UCSD-AML1 (cell line): ENCODE measurements around the gene IFNL4.
A peak's percentile ranks its signal among the peaks of the same experiment; 100 is the strongest.
"Not testable (repeated sequence)": the region's sequence is repeated elsewhere in the genome, so short reads cannot be mapped to it uniquely, and the experiment has no call there.

Source experiments
- DNase-seq: peaks from one replicate; lab custom pipeline; 2025; ENCODE audit not compliant: unreplicated experiment; lab: John Stamatoyannopoulos, UW

Gene IFNL4

DNA sequence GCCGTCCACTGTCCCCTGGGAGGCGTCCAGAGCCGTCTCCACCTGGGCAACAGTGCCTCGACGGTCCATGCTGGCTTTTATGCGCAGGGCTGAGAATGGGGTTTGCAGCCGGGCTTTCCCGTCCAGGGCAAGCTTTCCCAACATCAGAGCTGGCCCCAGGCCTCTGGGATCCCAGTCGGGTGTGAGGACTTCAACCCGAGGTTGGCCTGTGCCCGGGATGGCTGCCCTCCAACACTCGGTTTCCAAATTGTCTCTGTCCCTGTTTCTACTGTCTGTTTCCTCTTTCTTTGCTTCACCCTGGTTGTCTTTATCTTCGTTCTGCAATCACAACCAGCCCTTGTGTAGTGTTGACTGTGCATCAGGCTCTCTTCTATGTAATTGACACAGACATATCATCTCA, at the start of gene IFNL4:
Gene IFNL4 (minus strand): TSS at position 51 of the 400 bp plus-strand sequence.
- no peak for DNase-seq

DNA sequence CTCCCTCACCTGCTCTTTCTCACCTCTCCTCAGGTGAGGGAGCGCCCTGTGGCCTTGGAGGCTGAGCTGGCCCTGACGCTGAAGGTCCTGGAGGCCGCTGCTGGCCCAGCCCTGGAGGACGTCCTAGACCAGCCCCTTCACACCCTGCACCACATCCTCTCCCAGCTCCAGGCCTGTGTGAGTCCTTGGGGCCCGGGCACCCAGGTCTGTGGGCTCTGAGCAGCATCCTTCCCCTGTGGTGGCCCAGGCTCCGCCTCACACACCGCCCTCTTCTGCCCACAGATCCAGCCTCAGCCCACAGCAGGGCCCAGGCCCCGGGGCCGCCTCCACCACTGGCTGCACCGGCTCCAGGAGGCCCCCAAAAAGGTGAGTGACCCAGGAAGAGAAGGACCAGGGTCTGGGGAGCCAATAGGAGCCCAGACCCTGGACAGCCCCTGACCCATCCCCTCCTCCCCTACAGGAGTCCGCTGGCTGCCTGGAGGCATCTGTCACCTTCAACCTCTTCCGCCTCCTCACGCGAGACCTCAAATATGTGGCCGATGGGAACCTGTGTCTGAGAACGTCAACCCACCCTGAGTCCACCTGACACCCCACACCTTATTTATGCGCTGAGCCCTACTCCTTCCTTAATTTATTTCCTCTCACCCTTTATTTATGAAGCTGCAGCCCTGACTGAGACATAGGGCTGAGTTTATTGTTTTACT, 49.4 kb upstream of the IFNL4 start:
- DNase-seq = peak; percentile 35

DNA sequence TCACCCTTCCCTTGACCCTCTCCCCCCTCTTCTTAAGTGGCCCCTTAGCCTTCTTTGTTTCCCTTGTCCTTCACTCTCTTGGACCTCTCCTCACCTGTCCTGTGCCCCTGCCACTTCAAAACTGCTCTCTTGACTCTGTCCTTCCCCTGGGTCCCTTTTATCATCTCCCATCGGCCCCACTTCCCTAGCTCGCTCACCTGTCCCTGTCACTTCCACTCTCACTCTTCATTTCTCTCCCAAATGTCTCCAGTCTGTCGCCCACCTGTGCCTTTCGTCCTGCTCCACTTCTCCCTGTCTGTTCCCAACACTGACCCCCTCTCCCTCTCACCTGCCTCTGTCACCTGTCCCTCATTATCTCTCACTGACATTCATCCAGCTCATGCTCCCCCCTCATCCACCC, 48.2 kb upstream of the IFNL4 start:
- DNase-seq = no peak

DNA sequence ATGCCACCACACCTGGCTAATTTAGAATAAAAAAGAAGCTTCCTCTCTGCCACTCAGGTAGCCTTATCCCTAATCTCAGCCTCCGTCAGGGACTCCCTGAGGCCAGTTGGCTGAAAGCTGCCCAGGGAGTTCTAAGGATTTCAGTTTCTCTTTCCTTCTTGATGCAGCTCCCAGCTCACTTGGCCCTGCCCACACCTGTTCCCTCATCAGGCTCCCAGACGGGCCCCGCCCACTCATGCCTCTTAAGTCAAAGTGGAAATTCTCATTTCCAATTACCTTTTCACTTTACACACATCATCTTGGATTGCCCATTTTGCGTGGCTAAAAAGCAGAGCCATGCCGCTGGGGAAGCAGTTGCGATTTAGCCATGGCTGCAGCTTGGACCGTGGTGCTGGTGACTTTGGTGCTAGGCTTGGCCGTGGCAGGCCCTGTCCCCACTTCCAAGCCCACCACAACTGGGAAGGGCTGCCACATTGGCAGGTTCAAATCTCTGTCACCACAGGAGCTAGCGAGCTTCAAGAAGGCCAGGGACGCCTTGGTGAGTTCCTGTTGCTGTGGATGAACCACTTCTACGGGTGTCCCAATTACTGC, 47.5 kb upstream of the IFNL4 start, which contains the start of gene IFNL1:
Gene IFNL1 (plus strand): TSS at position 353 of the 591 bp plus-strand sequence. CDS start 15 bp downstream, at position 368.
- DNase-seq = no peak

DNA sequence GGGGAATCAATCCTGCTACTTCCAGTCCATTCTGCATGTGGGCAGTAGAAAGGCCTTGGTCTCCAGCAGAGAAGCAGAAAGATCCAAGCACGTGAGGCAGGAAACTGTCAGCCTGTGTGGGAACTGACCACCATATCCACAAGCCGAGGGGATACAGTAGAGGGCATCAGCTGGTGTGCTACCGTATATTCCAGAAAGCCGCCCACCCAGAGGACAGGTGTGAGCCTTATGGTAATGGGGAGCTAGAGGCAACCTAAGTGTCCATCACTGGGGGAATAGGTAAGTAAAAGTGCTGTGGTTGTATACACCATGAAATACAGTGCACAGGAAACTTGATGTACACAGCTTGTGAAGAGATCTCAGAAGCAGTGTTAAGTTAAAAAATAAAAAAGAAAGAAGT, 44.7 kb upstream of the IFNL4 start:
- no peak for DNase-seq

DNA sequence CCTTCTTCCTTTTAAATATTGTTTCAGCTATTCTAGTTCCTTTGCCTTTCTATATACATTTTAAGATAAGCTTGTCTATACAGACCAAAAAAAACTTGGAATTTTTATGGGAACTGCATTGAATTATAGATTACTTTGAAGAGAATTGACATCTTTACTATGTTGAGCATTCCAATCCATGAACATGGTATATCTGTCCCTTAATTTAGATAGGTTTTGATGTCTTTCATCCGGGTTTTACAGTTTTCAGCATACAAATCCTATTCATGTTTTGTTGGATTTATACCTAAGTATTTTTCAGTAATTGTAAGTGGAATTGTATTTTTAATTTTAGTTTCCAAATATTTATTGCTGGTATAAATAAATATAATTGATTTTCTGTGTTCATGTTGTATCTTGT, 35.4 kb upstream of the IFNL4 start:
- DNase-seq = no peak

DNA sequence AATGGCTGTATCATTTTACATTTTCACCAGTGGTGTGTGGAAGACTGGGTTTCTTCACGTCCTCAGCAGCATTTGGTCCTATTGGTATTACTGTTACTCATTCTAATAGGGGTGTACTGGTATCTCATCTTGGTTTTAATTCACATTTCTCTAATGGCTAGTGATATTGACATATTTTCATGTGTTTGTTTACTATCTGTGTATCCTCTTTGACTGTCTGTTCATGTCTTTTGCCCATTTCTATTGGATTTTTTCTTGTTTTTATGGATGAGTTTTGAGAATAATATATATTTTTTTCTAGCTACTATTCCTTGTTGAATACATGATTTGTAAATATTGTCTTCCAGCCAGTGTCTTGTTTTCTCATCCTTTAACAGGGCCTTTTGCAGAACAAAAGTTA, 33.4 kb upstream of the IFNL4 start:
- DNase-seq = no peak

DNA sequence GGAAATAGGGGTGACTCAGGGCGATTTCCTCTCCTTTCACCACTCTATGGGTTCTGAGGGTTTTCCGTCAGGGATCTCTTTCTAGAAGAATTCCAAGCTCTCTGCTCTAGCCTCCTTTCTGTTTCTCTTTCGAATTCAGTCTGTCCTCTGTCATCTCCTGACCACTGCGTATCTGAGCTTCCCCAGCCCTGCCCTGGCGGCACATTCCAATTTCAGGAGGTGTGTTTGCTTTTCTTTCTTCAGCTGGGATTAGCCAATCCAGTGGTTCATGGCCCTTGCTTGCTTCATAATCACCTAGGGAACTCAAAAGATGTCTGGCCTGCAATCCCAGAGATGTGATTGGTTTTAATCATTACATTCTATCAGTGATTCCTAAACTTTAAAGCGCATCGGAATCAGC, 28.9 kb upstream of the IFNL4 start:
- no peak for DNase-seq

DNA sequence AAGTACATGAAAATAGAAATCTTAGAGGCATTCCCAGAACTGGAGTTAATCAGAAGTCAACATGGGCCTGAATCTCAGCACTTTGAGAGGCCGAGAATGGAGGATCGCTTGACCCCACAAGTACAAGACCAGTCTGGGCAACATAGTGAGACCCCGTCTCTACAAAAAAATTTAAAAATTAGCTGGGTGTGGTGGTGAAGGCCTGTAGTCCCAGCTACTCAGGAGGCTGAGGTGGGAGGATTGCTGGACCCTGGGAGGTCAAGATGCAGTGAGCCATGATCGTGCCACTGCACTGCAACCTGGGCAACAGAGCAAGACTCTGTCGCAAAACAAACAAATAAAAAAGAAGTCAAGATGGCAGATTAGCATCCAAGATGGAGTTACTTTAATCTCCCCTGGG, 28.1 kb upstream of the IFNL4 start:
- DNase-seq = no peak

DNA sequence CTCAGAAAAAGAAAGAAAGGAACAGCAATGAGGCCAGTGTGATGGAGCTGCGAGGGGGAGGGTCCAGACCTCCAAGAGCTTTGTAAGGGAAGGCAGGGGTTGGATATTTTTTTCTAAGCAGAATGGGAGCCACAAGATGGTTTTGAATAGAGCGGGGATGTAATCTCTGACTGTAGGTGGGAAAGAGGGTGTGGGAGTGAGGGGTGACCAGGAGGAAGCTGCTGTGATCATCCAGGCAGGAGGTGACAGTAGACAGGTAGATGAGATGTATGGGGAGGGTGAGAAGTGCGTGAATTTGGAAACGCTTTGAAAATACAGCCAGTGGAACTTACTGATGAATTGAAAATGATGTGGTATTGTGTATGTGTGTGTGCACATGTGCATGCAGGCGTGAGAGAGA, 26.9 kb upstream of the IFNL4 start:
- no peak for DNase-seq

DNA sequence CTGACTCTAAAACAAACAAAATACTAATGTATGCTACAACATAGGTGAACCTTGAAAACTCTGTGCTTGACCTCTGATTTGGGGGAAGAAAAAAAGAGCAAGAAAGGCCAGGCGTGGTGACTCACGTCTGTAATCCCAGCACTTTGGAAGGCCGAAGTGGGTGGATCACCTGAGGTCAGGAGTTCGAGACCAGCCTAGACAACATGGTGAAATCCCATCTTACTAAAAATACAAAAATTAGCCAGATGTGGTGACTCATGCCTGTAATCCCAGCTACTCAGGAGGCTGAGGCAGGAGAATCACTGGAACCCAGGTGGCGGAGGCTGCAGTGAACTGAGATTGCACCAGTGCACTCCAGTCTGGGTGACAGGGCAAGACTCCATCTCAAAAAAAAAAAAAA, 25.2 kb upstream of the IFNL4 start:
- not testable (repeated sequence) for DNase-seq

DNA sequence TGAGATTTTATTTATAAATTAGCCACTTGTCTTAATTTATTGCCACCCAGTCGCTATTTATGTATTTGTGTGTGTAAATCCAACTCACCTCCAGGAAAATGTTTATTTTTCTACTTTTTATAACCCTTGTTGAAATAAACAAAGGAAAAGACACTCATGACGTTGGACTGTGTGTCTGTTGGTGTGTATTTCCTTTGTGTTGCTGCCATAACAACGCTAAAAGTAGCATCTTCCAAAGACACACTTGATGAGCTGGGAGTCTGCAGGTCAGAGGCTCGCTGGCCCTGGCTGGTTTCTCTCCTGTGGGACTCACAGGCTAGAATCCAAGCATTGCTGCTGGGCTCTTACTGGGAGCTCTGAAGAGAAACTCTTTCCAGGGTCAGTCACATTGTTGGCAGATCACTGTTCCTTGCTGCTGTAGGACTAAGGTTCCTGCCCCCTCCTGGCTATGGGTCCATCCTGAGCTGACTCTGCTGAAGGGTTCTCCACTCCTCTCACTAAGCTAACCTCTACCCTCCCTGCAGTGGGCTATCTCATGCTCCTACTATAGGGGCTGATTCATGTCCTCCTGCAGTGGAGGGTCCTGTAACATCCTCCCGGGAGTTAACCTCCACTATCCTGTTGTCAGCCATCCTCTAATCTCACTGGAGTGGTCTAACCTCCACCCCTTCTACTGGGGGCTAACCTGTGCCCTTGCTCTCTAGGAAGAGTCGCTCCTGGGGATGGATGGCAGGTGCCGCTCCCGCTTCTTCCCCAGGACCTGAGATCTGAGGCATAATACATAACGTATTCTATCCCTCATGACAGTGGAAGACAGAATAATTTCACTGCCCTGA, 21.6 kb upstream of the IFNL4 start:
- DNase-seq = no peak

DNA sequence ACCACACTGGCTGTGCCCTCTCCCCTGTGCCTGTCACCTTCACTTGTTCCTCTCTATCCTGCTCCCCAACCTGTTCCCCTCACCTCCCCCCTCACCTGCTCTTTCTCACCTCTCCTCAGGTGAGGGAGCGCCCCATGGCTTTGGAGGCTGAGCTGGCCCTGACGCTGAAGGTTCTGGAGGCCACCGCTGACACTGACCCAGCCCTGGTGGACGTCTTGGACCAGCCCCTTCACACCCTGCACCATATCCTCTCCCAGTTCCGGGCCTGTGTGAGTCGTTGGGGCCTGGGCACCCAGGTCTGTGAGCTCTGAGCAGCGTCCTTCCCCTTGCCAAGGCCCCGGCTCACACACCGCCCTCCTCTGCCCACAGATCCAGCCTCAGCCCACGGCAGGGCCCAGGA, 20.7 kb upstream of the IFNL4 start:
- not testable (repeated sequence) for DNase-seq

DNA sequence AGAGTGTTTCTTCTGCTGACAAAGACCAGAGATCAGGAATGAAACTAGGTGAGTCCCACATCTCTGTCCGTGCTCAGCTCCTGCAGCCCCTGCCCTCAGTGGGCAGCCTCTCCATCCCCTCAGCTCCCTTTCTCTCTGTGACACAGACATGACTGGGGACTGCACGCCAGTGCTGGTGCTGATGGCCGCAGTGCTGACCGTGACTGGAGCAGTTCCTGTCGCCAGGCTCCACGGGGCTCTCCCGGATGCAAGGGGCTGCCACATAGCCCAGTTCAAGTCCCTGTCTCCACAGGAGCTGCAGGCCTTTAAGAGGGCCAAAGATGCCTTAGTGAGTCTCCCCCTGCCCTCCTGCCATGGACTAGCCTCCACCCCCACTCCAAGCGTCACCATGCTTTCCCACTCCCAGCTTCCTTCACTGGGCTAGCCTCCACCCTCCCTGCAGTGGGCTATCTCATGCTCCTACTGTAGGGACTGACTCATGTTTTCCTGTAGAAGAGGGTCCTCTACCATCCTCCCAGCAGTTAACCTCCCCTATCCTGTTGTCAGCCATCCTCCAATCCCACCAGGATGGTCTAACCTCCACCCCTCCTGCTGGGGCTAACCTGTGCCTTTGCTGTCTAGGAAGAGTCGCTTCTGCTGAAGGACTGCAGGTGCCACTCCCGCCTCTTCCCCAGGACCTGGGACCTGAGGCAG, 20.0 kb upstream of the IFNL4 start:
- not testable (repeated sequence) for DNase-seq

DNA sequence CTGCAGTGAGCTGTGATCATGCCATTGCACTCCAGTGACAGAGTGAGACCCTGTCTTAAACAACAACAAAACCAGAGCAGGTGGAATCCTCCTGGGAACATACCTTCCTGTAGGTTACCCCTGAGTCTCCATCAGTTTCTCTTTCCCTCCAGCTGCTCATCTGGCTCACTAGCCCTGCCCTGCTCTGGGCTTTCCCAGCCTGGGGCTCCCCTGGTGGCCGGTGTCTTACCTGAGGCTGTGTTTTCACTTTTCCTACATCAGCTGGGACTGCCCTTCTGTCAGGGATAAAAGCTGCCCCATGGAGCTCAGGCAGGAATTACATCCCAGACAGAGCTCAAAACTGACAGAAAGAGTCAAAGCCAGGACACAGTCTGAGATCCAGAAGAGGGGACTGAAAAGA, 19.4 kb upstream of the IFNL4 start, which contains the start of gene IFNL2:
Gene IFNL2 (plus strand): TSS at position 312 of the 400 bp plus-strand sequence. CDS start 173 bp downstream, outside the sequence.
- DNase-seq = not testable (repeated sequence)

DNA sequence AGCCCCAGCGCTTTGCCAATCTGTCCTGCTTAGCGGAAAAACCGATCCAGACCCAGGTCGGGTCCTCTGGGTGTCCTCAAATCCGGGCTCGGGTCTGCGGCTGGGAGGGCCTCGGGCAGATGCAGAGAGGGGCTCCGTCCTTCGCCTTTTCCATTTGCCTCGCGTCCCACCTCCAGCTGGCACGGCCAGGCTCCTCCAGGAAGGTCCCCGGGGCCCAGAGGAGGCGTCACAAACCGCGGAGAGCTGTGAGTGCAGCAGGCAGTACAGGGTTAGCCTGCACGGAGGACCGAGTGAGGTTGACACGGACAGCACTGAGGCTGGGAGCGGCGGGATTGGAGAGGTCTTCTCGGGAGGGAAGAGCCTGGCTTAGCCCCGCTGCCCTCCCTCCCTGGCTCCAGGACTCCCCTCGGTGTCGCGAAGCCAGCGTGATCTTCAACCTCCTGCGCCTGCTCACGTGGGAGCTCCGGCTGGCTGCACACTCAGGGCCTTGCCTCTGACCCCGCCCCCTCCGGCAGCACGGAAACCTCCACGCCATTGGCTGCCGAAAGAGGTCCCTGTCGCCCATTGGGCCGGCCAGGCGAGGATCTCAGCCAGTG, 16.8 kb upstream of the IFNL4 start:
- no peak for DNase-seq

DNA sequence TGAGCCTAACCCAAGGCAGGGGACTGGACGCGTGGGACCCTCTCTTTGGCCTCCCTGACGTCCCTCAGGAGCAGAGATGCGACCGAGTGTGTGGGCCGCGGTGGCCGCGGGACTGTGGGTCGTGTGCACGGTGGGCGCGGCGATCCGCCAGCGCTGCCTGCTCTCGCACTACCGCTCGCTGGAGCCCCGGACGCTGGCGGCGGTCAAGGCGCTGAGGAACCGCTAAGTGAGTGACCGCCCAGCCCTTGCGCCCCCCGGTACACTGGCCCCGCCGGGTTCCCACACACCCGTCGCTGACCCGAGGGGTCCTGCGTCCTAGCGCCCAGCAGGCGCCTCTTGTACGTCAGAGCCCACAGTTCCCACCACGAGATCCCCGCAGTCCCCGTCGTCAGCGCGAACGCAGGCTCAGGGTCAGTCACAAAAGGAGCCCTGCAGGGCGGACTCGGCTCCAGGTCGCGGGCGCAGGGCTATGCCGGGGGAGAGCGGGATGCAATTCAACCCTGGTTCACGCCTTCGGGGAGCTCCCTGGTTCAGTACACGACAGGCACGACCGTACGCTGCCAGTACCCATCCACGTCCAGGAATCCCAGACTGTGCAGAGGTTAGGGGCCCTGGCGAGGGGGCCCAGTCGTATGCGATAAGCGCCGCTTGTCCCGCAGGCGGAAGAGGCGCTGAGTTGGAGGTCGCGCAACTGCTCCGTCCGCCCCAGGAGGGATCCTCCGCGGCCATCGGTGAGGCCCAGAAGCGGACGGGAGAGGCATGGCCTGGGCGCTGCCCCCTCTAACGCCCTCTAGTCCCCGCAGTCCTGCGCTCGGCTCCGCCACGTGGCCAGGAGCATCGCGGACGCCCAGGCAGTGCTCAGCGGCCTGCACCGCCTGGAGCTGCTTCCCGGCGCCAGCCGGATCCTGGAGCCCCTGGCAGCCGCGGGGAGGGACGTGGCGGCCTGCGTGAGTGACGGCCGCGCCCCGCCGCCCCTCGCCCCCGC, 15.9 kb upstream of the IFNL4 start:
- DNase-seq = no peak

DNA sequence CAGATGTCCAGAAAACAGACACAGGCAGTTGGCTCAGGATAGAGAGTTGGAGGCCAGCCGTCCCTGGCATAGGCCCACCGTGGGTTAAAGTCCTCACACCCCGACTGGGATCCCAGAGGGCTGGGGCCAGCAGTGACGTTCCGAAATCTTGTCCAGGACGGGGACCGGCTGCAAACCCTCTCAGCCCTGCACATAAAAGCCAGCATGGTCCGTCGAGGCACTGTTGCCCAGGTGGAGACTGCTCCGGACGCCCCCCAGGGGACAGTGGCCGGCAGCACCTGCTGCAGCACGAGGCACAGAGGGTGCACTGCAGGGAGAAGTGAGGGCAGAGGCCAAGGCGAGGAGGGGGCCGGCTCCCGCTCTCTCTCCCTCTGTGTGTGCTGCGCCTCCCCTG, 15.3 kb upstream of the IFNL4 start:
- DNase-seq = no peak

DNA sequence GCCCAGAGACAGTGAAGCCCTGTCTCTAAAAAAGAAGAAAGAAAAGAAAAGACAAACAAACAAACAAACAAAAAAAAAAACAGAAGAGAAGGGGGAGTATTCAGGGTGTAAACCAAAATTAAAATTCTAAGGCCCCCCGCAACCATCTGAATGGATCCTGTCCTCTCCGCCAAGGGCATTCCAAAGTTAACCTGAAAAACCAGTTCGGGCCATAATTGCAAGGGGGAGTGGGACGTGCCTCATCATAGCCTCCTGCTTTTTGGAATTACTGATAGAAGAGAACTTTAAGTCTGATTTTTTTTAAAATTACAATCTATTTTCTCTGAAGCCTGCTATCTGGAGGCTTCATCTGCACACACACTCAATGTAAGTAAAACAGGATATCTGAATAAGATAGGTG, 13.8 kb upstream of the IFNL4 start:
- DNase-seq = no peak

DNA sequence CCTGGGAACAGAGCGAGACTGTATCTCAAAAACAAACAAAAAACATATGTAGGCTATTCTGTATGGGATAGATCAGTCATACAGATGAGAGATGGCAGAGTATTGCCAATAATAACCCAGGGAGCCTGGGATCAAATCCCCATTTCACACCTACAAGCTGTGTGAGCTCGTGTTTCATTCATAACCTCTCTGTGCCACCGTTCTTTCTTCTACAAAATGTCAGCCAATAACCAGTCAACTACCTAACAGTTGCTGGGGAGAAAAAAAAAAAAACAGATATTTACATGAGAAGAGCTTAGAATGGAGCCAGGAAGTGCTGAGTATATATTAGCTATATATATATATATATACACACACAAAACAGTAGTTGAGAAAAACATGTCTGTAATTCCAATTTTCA, 13.0 kb upstream of the IFNL4 start:
- DNase-seq = no peak
